Nephron progenitor cell (in vitro differentiated cells): Measurements from ENCODE around the gene OLA1.

ENCODE experiments used
- DNase-seq: peaks from one replicate; pipeline ENCODE4 v3.0.0; 2021
- H3K27ac Mint-ChIP-seq: 2 replicates; pipeline ENCODE4 v1.8.0; 2021; ENCODE audit warnings: mild to moderate bottlenecking, moderate library complexity, mixed read lengths
- H3K27me3 Mint-ChIP-seq: 2 replicates; pipeline ENCODE4 v1.8.0; 2021; ENCODE audit warnings: mild to moderate bottlenecking, low read depth, mixed read lengths; ENCODE audit not compliant: poor library complexity
- H3K36me3 Mint-ChIP-seq: 2 replicates; pipeline ENCODE4 v1.8.0; 2021; ENCODE audit warnings: low read depth, mixed read lengths
- H3K4me1 Mint-ChIP-seq: 2 replicates; pipeline ENCODE4 v1.8.0; 2021; ENCODE audit warnings: mixed read lengths
- H3K4me3 Mint-ChIP-seq: 2 replicates; pipeline ENCODE4 v1.8.0; 2021; ENCODE audit warnings: mild to moderate bottlenecking, moderate library complexity, mixed read lengths
- H3K9me3 Mint-ChIP-seq: 2 replicates; pipeline ENCODE4 v1.8.0; 2021; ENCODE audit warnings: mild to moderate bottlenecking, moderate library complexity, mixed read lengths
- TF ChIP-seq, protein P1 (sequence below): fragments of 200-600 bp; sonication (generic); IDR thresholded peaks from 2 replicates; pipeline ENCODE4 v1.5.0; 2021; ENCODE audit warnings: antibody characterized with exemption

The OLA1 gene

DNA sequence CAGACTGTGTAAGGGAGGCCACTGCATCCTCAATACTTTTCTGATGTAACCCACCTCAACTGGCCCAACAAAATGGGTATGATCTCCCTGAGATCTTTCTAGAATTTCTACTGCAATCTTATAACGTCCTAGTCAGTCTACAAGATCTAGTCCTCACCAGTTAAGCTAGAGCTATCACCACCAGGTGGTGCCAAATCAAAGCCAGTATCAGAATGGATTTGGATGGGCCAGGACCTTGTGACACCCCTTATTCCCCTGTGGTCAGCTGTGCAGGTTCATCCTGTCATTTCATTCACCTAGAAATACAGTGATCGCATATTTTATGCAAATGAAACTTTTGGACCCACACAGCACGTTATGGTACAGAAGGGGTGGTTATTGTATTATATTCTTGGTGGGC, 90.3 kb downstream of the OLA1 start:
- DNase-seq = peak; percentile 41
- peaks cover 4% of the 10 kb centered on the region for H3K36me3 Mint-ChIP-seq
- H3K9me3 Mint-ChIP-seq = no peaks in the 10 kb centered on the region
- H3K27ac Mint-ChIP-seq = no peak overlapping the region
- H3K4me3 Mint-ChIP-seq = no peak overlapping the region
- TF ChIP-seq, protein P1, sequence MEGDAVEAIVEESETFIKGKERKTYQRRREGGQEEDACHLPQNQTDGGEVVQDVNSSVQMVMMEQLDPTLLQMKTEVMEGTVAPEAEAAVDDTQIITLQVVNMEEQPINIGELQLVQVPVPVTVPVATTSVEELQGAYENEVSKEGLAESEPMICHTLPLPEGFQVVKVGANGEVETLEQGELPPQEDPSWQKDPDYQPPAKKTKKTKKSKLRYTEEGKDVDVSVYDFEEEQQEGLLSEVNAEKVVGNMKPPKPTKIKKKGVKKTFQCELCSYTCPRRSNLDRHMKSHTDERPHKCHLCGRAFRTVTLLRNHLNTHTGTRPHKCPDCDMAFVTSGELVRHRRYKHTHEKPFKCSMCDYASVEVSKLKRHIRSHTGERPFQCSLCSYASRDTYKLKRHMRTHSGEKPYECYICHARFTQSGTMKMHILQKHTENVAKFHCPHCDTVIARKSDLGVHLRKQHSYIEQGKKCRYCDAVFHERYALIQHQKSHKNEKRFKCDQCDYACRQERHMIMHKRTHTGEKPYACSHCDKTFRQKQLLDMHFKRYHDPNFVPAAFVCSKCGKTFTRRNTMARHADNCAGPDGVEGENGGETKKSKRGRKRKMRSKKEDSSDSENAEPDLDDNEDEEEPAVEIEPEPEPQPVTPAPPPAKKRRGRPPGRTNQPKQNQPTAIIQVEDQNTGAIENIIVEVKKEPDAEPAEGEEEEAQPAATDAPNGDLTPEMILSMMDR = peak; percentile 61
- H3K27me3 Mint-ChIP-seq = no peaks in the 10 kb centered on the region
- peaks cover under 1% of the 10 kb centered on the region for H3K4me1 Mint-ChIP-seq

DNA sequence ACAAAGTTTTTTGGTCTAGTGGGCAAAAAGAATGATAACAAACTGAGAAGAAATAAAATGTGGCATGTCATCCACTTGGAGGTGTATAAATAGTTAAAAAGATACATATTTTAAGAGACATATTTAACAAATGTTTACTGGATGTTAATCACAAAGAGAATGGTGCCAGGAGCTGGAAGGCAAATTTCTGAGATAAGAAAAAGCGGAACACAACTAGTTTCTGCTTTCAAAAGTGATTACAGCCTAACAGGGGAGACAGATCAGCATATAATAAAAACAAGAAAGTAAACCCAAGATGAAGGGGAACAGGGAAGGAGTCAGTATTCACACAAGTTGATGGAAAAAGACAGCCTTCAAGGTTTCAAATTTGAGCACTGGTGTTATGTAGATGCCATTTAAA, 91.3 kb downstream of the OLA1 start:
- Mint-ChIP-seq H3K4me3 (no peak overlapping the region), H3K27me3 (no peaks in the 10 kb centered on the region), H3K4me1 (peaks cover 4% of the 10 kb centered on the region), H3K9me3 (no peaks in the 10 kb centered on the region), H3K27ac (no peak overlapping the region), H3K36me3 (no peaks in the 10 kb centered on the region)
- TF ChIP-seq, protein P1 = no peak
- DNase-seq = no peak

DNA sequence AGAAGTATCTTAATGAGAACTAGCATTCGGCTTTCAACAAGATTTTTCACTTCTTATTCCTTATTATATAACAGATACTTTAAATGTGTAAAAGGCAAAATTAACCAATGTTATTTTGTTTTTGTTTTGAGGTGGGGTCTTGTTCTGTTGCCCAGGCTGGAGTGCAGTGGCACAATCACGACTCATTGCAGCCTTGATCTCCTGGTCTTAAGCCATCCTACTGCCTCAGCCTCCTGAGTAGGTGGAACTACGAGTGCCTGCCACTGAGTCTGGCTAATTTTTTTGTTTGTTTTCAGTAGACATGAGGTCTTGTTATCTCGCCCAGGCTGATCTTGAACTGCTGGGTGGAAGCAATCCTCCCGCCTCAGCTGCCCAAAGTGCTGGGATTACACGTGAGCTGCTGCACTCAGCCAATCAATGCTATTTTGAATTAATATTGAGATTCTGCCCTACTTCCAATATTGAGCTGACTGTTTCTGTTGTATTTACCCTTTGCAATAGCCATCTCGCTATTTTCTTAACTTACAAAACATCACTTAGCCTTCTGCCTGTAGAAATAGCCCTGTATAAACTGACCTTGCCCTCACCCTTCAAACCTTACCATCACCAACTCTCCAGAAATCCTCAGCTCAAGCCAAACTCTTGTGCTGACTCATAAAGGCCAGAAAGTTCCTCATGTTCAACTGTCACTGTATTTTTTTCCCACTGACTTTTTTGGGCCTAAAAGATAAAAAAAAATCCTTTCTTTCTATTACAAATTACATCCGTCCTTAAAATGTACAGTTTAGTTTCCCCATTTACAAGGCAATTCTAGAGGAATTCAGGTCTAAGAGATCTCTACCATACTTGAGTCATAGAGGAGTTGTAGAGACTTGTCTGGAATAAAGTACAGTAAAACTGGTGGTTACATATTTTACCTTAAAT, 94.3 kb downstream of the OLA1 start:
- TF ChIP-seq, protein P1 = no peak
- peaks cover 5% of the 10 kb centered on the region for H3K36me3 Mint-ChIP-seq
- DNase-seq = no peak
- peaks cover 4% of the 10 kb centered on the region for H3K4me1 Mint-ChIP-seq
- no peak overlapping the region for H3K4me3 Mint-ChIP-seq
- no peaks in the 10 kb centered on the region for H3K27me3 Mint-ChIP-seq
- H3K27ac Mint-ChIP-seq = no peak overlapping the region
- H3K9me3 Mint-ChIP-seq = no peaks in the 10 kb centered on the region

DNA sequence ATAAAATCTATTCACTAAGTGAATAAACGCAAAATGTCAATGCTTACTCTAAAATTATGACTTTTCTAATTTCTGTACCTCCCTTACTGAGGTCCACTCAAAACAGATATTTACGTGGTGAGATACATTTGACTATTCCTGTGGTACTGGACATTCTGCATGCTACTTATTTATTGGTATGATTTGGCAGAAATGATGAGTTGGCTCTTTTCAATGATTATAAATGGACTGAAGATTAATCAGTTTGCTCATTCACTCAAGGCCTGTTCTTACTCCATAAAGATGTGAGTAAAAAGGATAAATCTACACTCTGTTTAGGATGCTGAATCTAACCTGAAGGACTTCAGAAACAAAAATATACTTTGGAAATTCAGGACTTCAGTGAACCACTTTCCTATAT, 98.8 kb downstream of the OLA1 start:
- TF ChIP-seq, protein P1 = no peak

DNA sequence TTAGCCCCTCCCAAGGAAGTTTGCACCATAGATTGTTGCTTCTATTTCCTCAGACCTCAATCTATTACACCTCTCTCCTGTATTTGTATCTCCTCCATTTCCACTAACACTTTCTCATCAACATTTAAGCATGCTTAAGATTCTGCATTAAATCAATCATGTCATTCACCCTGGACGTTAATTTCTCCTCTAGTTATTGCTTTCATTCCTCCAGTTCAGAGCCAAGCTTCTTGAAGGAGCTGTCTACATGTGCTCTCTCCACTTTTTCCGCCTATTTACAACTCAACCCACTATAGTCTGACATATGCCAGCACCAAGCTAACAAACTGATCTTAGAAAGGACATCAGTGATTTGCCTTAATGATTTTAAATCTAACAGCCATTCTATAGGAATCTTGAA, 99.5 kb downstream of the OLA1 start:
- no peaks in the 10 kb centered on the region for H3K27me3 Mint-ChIP-seq
- H3K36me3 Mint-ChIP-seq = peaks cover 11% of the 10 kb centered on the region
- TF ChIP-seq, protein P1 = no peak
- peaks cover 4% of the 10 kb centered on the region for H3K4me1 Mint-ChIP-seq
- no peaks in the 10 kb centered on the region for H3K9me3 Mint-ChIP-seq
- peak overlapping the region; percentile 39 for H3K27ac Mint-ChIP-seq
- DNase-seq = no peak
- no peak overlapping the region for H3K4me3 Mint-ChIP-seq

More for the DNA sequence above, 98.8 kb downstream of the OLA1 start:
- H3K27me3 Mint-ChIP-seq = no peaks in the 10 kb centered on the region
- peaks cover 11% of the 10 kb centered on the region for H3K36me3 Mint-ChIP-seq
- no peak overlapping the region for H3K4me3 Mint-ChIP-seq
- H3K9me3 Mint-ChIP-seq = no peaks in the 10 kb centered on the region
- peaks cover 4% of the 10 kb centered on the region for H3K4me1 Mint-ChIP-seq
- H3K27ac Mint-ChIP-seq = no peak overlapping the region
- DNase-seq = no peak

DNA sequence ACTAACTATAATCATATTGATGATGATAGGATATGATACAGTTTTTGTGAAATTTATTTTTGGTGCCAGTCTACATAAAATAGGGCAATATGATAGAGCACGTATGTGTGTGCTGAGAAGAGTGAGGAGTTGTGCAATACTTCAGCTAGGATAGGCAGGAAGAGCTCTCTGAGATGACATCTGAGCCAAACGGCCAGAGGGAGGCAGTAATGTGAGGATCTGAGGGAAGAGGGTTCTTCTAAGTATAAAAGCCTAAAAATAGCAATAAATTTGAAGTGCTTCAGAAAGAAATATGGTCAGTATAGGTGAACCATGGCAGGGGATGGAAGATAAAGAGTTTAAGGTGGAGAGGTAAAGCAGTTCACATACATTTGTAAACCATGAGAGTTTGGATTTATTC, 102.5 kb downstream of the OLA1 start:
- TF ChIP-seq, protein P1 = no peak
- no peak for DNase-seq
- Mint-ChIP-seq H3K4me1 (no peaks in the 10 kb centered on the region), H3K36me3 (peaks cover 18% of the 10 kb centered on the region), H3K4me3 (no peak overlapping the region), H3K27me3 (no peaks in the 10 kb centered on the region), H3K27ac (no peak overlapping the region), H3K9me3 (no peaks in the 10 kb centered on the region)
